ENCODE results near the gene TEKT4.
"Not testable (repeated sequence)": the region's sequence is repeated elsewhere in the genome, so short reads cannot be mapped to it uniquely, and the experiment has no call there.

The TEKT4 gene

DNA sequence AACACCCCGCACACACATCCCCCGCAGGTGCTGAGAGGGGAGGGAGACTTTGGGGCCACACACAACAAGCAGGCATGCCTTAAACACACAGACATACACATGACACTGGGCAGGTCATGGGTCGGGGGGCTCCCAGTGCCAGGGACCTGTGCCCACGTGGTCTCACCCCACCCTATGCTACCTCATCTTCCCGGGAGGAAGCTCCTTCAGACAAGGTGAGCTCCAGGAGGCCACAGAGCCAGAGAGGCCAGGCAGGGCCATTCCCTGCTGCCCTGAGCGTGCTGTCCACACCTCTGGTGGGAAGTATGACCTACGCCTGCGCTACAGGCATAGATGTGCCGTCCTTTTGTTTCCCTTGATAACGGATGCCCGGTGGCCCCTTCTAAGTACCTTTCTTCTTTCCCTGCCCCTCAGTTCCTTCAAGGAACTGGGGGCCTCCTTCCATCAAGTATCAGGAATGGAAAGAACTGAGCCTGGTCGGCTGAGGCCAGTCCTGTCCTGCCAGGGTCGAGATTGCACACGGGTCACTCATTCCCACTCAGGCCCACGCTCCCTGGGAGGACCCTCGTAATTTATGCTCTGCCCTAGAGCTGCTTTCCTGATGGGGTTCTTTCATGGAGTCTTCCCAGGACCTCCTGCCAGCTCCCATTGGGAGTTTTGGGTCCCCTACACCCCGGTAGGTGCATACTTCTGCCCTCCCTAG, 4.7 kb downstream of the TEKT4 start:
- no peak for DNase-seq (ENCODE audit: low read depth in 2 of 2)

DNA sequence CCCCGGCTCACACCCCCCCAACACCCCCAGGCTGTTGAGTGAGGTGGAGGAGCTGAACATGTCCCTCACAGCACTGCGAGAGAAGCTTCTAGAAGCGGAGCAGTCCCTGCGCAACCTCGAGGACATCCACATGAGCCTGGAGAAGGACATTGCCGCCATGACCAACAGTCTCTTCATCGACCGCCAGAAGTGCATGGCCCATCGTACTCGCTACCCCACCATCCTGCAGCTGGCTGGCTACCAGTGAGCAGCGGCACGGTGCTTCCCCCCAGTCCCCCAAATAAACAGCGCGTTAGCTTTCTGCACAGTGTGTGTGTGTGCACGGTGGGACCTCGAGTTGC, 5.3 kb downstream of the TEKT4 start:
- no peak for DNase-seq (ENCODE audit: low read depth in 2 of 2)

DNA sequence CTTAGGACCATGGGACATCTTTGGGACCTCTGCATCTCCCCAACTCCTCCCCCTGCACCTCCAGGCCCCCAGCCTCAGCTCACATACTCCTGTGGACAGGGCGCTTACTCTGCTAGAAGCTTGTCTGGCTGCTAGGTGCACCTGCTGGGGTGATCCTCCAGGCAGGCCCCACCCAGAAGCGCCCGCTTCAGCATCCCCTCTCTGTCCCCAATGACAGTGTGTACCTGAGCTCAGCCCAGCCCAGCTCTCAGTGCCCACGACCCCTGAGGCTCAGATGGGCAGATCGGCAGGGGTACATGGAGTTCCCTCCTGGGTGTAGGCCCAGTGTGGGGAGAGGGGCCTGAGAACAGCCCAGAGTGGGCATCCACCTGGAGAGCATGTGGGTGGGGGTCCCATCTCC, 5.9 kb downstream of the TEKT4 start:
- no peak for DNase-seq (ENCODE audit: low read depth in 2 of 2)

DNA sequence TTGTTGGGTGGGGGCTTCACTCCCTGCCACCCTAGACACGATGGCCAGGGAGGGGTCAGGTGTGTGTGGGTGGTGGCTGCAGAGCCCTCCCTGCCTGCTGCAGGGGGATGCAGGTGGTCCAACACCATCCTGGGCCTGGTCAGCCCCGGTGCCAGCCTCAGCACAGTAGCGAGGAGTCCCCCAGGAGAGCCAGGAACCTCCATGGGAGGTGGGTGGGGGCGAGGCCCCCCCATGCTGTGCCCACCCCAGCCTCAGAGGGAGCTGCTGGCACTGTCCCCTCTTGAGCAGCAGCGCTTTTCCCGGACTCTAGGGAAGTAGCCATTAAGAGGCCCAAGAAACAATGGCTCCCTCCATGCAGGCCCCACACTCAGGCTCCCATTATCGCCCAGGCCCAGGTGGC, 7.3 kb downstream of the TEKT4 start:
- not testable (repeated sequence) for DNase-seq (ENCODE audit: low read depth in 2 of 2)

DNA sequence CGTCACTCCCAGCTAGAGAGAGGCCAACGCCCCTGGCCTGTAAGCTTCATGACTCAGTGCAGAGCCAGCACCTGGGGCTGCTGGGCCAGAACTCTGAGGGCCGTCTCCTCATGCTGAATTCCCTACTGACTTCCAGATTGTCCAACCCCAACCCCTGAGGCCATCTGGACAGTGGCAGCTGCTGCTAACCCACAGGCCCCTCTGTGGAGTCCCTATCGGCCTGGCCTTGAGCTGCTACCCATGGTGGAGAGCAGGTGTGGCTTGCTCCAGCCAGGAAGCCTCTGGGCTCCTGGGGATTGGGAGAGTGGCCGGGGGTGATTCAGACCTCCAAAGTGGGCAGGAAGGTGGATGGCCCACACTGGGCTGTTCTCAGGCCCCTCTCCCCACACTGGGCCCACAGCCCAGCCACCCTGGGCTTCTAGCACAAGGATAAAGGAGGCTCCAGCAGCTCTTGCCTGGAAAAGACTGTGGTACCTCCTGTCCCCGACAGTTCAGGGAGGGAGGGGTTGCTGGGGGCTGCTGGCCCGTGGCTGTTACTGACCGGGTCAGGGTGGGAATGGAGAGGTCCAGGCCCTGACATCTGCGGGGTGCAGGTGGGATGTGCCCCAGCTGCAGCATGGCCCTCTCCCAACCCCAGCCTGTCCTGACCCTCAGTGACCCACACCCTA, 8.2 kb downstream of the TEKT4 start:
- no peak for DNase-seq (ENCODE audit: low read depth in 2 of 2)

DNA sequence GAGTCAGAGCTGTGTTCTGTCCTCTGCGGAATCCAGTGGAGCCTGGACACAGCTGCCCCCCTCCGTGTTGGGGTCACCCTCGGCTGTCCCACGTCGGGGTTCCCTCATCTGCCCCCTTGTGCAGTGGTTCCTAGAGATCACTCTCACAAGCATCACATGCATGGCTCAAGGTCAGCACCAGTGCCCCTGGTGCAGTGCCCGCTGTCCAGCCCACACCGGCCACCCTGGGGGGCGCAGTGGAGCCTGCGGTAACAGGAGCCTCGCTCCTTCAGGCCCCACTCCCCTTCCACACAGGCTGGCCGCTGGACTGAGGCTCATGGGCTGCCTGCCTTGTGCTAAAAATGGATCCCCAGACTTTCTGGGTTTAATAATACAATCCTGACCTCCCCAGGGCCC, 8.8 kb downstream of the TEKT4 start:
- DNase-seq (ENCODE audit: low read depth in 2 of 2) = no peak

DNA sequence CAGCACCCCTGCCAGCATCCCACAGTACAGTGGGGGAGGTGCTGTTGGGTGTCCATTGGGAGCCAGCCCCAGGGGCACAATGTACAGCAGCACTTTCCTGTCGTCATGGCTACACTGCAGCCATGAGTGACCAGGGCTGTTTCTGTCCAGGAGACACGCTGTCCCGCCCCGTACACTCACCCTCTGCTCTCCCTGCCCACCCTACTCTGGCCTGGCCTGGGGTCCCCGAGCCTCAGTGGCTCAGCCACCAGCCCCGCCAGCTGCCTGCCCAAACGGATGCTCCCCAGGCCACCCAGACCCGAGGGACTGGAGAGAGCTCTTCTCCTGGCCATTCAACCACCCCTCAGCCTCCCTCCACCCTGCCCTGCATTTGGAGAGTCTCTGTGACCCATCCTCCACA, 9.3 kb downstream of the TEKT4 start:
- no peak for DNase-seq (ENCODE audit: low read depth in 2 of 2)

DNA sequence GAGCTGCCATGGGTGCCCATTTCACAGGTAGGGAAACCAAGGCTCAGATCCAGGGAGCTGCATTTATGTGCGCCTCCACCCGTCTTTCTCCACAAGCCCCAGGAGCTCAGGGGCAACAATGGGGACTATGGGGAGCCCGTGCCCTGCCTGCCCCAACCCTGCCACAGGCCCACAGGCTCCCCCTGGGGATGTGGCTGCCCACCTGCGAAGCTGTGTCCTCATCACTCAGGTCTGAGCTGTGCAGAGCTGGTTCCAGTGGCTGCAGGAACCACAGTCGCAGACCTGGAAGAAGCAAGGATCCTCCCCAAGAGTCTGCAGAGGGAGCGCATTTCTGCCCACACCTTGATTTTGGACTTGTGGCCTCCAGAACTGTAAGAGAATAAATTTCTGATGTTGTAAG, 9.8 kb downstream of the TEKT4 start:
- DNase-seq (ENCODE audit: low read depth in 2 of 2) = no peak

DNA sequence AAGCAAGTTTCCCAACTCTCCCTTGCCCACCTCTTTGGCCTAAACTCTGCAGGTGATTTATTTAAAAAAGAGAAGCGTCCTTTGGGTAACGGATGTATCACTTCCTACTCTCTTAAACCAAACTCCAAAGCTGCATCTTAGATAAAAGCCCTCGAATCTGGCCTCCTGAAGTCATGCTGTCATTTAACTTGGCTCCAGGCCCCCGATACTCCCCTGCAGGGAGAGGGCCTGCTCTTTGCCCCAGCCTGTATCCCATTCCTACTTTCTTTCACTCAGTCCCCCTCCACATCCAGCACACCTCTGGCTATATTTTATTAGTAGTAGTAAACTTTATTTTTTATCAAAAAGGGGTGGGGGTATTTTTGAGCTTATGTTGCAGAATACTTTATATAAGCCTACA, 19.0 kb downstream of the TEKT4 start:
- DNase-seq (ENCODE audit: low read depth in 2 of 2) = no peak

DNA sequence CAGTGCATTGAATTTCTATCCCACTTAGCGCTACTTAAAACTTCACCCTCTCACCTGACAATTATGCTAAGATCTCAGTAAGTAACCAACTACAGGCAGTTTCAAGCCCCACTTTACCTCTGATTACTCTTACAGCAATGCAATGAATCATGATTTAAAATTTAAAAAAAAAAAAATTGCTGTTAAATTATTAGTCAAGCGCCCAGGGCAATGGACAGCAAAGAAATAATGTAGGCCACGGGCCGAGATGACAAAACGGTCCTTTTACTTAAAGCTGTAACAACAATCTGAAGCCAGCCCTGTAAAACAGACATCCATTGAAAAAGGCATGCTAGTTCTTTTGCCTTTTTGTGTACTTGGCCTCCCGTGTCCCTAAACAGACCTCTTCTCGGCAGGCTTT, 24.0 kb downstream of the TEKT4 start:
- DNase-seq (ENCODE audit: low read depth in 2 of 2) = not testable (repeated sequence)

DNA sequence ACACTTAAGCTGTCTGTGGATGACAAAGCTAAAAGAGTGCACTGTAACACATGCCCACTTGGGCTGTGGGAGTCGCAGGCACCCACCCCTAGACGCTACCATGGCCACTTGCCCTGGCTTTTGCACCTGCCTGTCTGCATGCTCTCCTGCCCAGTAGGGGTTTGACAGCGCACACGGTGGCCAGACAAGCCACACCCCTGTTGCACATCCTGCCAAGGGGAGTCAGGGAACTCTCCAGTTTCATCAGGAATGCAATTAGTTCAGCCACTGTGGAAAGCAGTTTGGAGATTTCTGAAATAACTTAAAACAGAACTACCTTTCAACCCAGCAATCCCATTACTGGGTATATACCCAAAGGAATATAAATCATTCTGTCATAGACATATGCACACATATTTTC, 35.7 kb downstream of the TEKT4 start:
- DNase-seq (ENCODE audit: low read depth in 2 of 2) = not testable (repeated sequence)

DNA sequence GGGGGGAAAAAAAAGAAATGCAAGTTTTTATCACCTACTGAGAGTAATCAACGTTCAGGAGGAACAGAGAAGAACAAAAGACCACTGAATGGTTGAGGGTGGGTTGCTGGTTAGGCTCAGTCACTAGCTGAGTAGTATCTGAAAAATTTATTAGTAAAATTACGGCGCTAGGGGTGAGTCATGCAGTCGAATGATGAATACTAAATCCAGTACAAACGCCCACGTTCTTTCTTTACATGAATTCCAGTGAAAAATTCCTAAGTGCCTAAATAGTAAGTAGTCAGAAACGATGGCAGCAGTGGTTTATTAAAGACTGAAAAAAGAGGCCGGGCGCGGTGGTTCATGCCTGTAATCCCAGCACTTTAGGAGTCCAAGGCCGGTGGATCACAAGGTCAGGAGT, 52.0 kb downstream of the TEKT4 start:
- no peak for DNase-seq (ENCODE audit: low read depth in 2 of 2)

DNA sequence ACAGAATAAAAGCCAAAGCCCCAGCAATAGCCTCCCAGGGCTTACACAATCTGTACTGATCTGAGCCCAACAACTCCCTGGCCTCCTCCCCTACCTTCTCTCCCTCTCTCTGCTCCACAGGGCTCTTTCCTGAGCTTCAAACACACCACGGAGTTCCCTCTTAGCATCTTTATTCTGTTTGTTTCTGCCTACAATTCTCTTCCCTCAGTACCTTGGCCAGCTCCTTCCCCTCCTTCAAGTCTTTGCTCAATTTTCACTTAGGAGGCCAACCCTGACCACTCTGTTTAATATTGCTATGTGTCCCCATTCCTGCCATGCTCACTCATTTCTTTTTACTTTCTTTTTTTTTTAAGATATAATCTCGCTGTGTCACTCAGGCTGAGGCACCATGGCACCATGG, 53.8 kb downstream of the TEKT4 start:
- DNase-seq (ENCODE audit: low read depth in 2 of 2) = not testable (repeated sequence)

Measured in stimulated activated CD8-positive, alpha-beta memory T cell treated with anti-CD3 and anti-CD28 coated beads, Interleukin-2, amount 100 ng/mL, for 48 hours (primary cell).